PFSK-1 (cell line): Measurements from ENCODE around the gene EFEMP2.

Experiments
- FOXP2 ChIP-seq: optimal IDR thresholded peaks from 2 replicates; pipeline ENCODE3; 2011; ENCODE audit warnings: borderline replicate concordance, control low read depth, inconsistent platforms; ENCODE audit not compliant: insufficient read depth; ENCODE audit errors: extremely low read length, extremely low read depth
- POLR2AphosphoS5 ChIP-seq: IDR thresholded peaks from 2 replicates; pipeline ENCODE4 v1.6.1; 2012; ENCODE audit warnings: low read depth, mild to moderate bottlenecking, control low read depth, low read length, moderate library complexity
- REST ChIP-seq, 2 experiments: IDR thresholded peaks; 2 replicates each; pipeline versions ENCODE4 v1.6.1 to v1.8.0; 2011 to 2012; ENCODE audit warnings: low read depth in 2 of 2, low read length in 2 of 2, control low read depth in 1 of 2, inconsistent platforms in 1 of 2, mild to moderate bottlenecking in 1 of 2, moderate library complexity in 1 of 2; ENCODE audit not compliant: insufficient read depth in 1 of 2
- SIN3A ChIP-seq: IDR thresholded peaks from 2 replicates; pipeline ENCODE4 v1.6.1; 2012; ENCODE audit warnings: mild to moderate bottlenecking, low read length, moderate library complexity, borderline replicate concordance; ENCODE audit not compliant: insufficient read depth
- TAF1 ChIP-seq: IDR thresholded peaks from 2 replicates; pipeline ENCODE4 v1.6.1; 2012; ENCODE audit warnings: low read length, control low read depth, borderline replicate concordance; ENCODE audit not compliant: insufficient read depth

EFEMP2 gene

GRCh38 chr11:65862191-65862735, 10.3 kb downstream of the EFEMP2 start:
- TF ChIP-seq FOXP2 = no peak
- no peak for TF ChIP-seq TAF1
- no peak for TF ChIP-seq POLR2AphosphoS5
- no peak for TF ChIP-seq SIN3A
- TF ChIP-seq REST (IDR thresholded peaks at IDR 0.05; ENCODE audit: insufficient read depth in 1 of 2, low read depth in 2 of 2, low read length in 2 of 2) = no peak

- TF ChIP-seq POLR2AphosphoS5 (no peak), SIN3A (no peak), TAF1 (no peak), FOXP2 (no peak), REST (IDR thresholded peaks at IDR 0.05; ENCODE audit: insufficient read depth in 1 of 2, low read depth in 2 of 2, low read length in 2 of 2) (no peak)
Measured at GRCh38 chr11:65861533-65862183, 10.9 kb downstream of the EFEMP2 start.

GRCh38 chr11:65861165-65861505, 11.5 kb downstream of the EFEMP2 start:
- no peak for TF ChIP-seq FOXP2
- peak; percentile 10; the same call in 1 of the 2 replicates for TF ChIP-seq SIN3A
- TF ChIP-seq TAF1 = no peak
- TF ChIP-seq REST (IDR thresholded peaks at IDR 0.05; ENCODE audit: insufficient read depth in 1 of 2, low read depth in 2 of 2, low read length in 2 of 2) = no peak

GRCh38 chr11:65860278-65861164, 12.1 kb downstream of the EFEMP2 start, which contains the start of gene MUS81:
MUS81 (plus strand) TSS chr11:65860433; CDS start chr11:65860754, 321 bp downstream.
- no peak for TF ChIP-seq FOXP2
- no peak for TF ChIP-seq REST (IDR thresholded peaks at IDR 0.05; ENCODE audit: insufficient read depth in 1 of 2, low read depth in 2 of 2, low read length in 2 of 2)
- TF ChIP-seq TAF1 = peak; percentile 67
- TF ChIP-seq SIN3A = peak; percentile 7; the same call in 1 of the 2 replicates
- peak; percentile 65; the same call in 1 of the 2 replicates for TF ChIP-seq POLR2AphosphoS5
